ENCODE results near the gene TRIM40. TPM values are rescaled to one million over a fixed set of nuclear protein-coding genes. Genes with fewer than 3 reads are reported as not detected.

TRIM40 gene
- total RNA-seq, 1 experiment from 2014 or later, result not detected

- Histone ChIP-seq H3K9ac (ENCODE audit: low read length) (peak overlapping the region; percentile 64), H2AFZ (ENCODE audit: low read depth, low read length, poor library complexity, severe bottlenecking) (peak overlapping the region; percentile 28)
- TSS peak; percentile 89 for BruUV-seq (replicated peaks)
- TF ChIP-seq ZFX (IDR thresholded peaks at IDR 0.05) (peak; percentile 25; the same call in 1 of the 2 replicates), YY1 (IDR thresholded peaks at IDR 0.05; ENCODE audit: extremely low read depth, insufficient replicate concordance, low read depth, low read length) (no peak), EGR1 (IDR thresholded peaks at IDR 0.05; ENCODE audit: low read depth) (0 out of 2 replicates have a peak, but pooled peaks have one; percentile 37), CBX3 (IDR thresholded peaks at IDR 0.05; ENCODE audit: low read depth) (no peak), MAX (IDR thresholded peaks at IDR 0.05) (0 out of 2 replicates have a peak, but pooled peaks have one; percentile 2), SP1 (IDR thresholded peaks at IDR 0.05; ENCODE audit: low read depth) (no peak), POLR2AphosphoS5 (IDR thresholded peaks at IDR 0.05; ENCODE audit: low read depth, low read length) (peak; percentile 95), JUND (IDR thresholded peaks at IDR 0.05) (no peak), ZNF274 (IDR thresholded peaks at IDR 0.05; ENCODE audit: low read depth, low read length) (no peak), CTCF (IDR thresholded peaks at IDR 0.05 in 2 of 3, conservative IDR thresholded peaks at IDR 0.05 in 1 of 3; ENCODE audit: borderline replicate concordance in 1 of 3, insufficient read depth in 1 of 3, low read depth in 2 of 3, low read length in 2 of 3) (0 out of 6 replicates have a peak, but pooled peaks of 2 of the 3 experiments have one; percentile 10 to 15), CEBPB (IDR thresholded peaks at IDR 0.05; ENCODE audit: low read depth) (no peak), ATF3 (IDR thresholded peaks at IDR 0.05) (no peak), FOSL1 (IDR thresholded peaks at IDR 0.05; ENCODE audit: low read depth) (no peak), EZH2phosphoT487 (IDR thresholded peaks at IDR 0.05; ENCODE audit: borderline replicate concordance) (no peak), ELF1 (IDR thresholded peaks at IDR 0.05; ENCODE audit: borderline replicate concordance, low read depth) (no peak), ZBTB33 (IDR thresholded peaks at IDR 0.05; ENCODE audit: extremely low read depth, insufficient replicate concordance, low read length) (no peak), RAD21 (IDR thresholded peaks at IDR 0.05; ENCODE audit: low read depth) (peak; percentile 23; the same call in 1 of the 2 replicates), SRF (IDR thresholded peaks at IDR 0.05; ENCODE audit: low read depth) (no peak), EZH2 (IDR thresholded peaks at IDR 0.05) (no peak), SIN3A (IDR thresholded peaks at IDR 0.05; ENCODE audit: low read depth) (no peak), POLR2A (IDR thresholded peaks at IDR 0.05; ENCODE audit: borderline replicate concordance, extremely low read depth, insufficient read depth, insufficient read length) (peak; percentile 84)
Observed at GRCh38 chr6:30101444-30102413, 34.2 kb upstream of the TRIM40 start.

More at GRCh38 chr6:30101444-30102413, 34.2 kb upstream of the TRIM40 start:
- H3K36me3 ChIP-seq (ENCODE audit: control insufficient read depth in 1 of 2, insufficient read depth in 2 of 2, low read length in 2 of 2), result no peaks in the 10 kb centered on the region
- H3K79me2 ChIP-seq (ENCODE audit: insufficient read depth, low read length), result no peaks in the 10 kb centered on the region
- ChIA-PET CTCF (interaction anchor here (0.6 to 6.4 kb wide), 7 partner anchors 10 to 254 kb away, joined by 3 to 105 read pairs (median 3); no protein-coding TSS in a partner anchor), POLR2A (interaction anchor here (0.9 to 1.4 kb wide), 7 partner anchors 10 to 69 kb away, joined by 3 to 18 read pairs (median 4); partner anchors contain the start of gene POLR1H), RAD21 (ENCODE audit: low non-redundant PET in 1 of 2, low total read pairs in 2 of 2, uncharacterized antibody in 2 of 2, unreplicated experiment in 2 of 2) (interaction anchor here (0.6 to 1.2 kb wide), 4 partner anchors 35 to 50 kb away, joined by 3 to 5 read pairs (median 4); partner anchors contain the start of genes POLR1H (in 1 of the 2) and PPP1R11 (in 1 of the 2))
- intact Hi-C loops (cut with micrococcal nuclease), result loop anchor here (2.0 kb wide), 1 partner anchor 61 kb away; the partner anchor contains the start of gene TRIM15
- peaks cover 23 to 56% of the 10 kb centered on the region in 2 experiments for H3K4me1 ChIP-seq (ENCODE audit: control insufficient read depth in 1 of 2, insufficient read depth in 2 of 2, low read length in 2 of 2)
- H3K4me2 ChIP-seq (ENCODE audit: low read length), result peak overlapping the region; percentile 91
- no peaks in the 10 kb centered on the region for H3K9me2 ChIP-seq (ENCODE audit: insufficient read depth)
- no peak overlapping the region; the same call in 1 of the 2 replicates for H3K27ac ChIP-seq (ENCODE audit: low read depth, low read length)
- H3K9me3 ChIP-seq (ENCODE audit: control insufficient read depth in 1 of 2, insufficient read depth in 1 of 2, low read depth in 1 of 2, low read length in 2 of 2), result no peaks in the 10 kb centered on the region
- H3K4me3 ChIP-seq (replicated peaks in 1 of 2; ENCODE audit: low read depth in 1 of 2, low read length in 2 of 2), result peak overlapping the region; percentile 50 to 56
- no peaks in the 10 kb centered on the region for H4K20me1 ChIP-seq (ENCODE audit: insufficient read depth)
- no peaks in the 10 kb centered on the region for H3K27me3 ChIP-seq (ENCODE audit: insufficient read depth, low read length)
- ATAC-seq (peak; percentile 91), DNase-seq (ENCODE audit: low read depth, low spot score) (peak; percentile 74)

All from HCT116 (cell line).